IPS-NIHi11 (cell line): Measurements from ENCODE around the gene FBF1.

ENCODE experiments used
- DNase-seq: peaks from one replicate; pipeline ENCODE4 v3.0.0; 2012; ENCODE audit warnings: mixed read lengths, low spot score

The FBF1 gene

GRCh38 chr17:75917141-75917916 is 23.5 kb downstream of the FBF1 start:
- DNase-seq, result no peak

GRCh38 chr17:75915268-75915667 is 25.6 kb downstream of the FBF1 start:
- DNase-seq, result no peak

- DNase-seq, result peak; percentile 52
These were observed 26.1 kb downstream of the FBF1 start for GRCh38 chr17:75914643-75915267.

GRCh38 chr17:75913537-75914210 is 27.2 kb downstream of the FBF1 start:
- DNase-seq, result no peak

GRCh38 chr17:75910699-75911098 is 30.1 kb downstream of the FBF1 start:
- DNase-seq, result no peak

GRCh38 chr17:75909812-75910274 is 31.0 kb downstream of the FBF1 start:
- no peak for DNase-seq

GRCh38 chr17:75909051-75909811 is 31.6 kb downstream of the FBF1 start:
- DNase-seq, result no peak

GRCh38 chr17:75908201-75908600 is 32.6 kb downstream of the FBF1 start:
- no peak for DNase-seq

- no peak for DNase-seq
These were observed 34.5 kb downstream of the FBF1 start for GRCh38 chr17:75906143-75906884.

- DNase-seq, result peak; percentile 99
These were observed 35.9 kb downstream of the FBF1 start, which contains the start of gene MRPL38 for GRCh38 chr17:75904749-75905521. Gene MRPL38 (minus strand): TSS chr17:75904884. CDS start chr17:75904875, 9 bp downstream.

- DNase-seq, result no peak
These were observed 38.4 kb downstream of the FBF1 start for GRCh38 chr17:75902406-75902805.

GRCh38 chr17:75901727-75902126 is 39.1 kb downstream of the FBF1 start:
- DNase-seq, result no peak

- no peak for DNase-seq
These were observed 39.9 kb downstream of the FBF1 start for GRCh38 chr17:75900691-75901533.

- no peak for DNase-seq
These were observed 40.9 kb downstream of the FBF1 start for GRCh38 chr17:75899767-75900468.

- DNase-seq, result no peak
These were observed 41.5 kb downstream of the FBF1 start for GRCh38 chr17:75899353-75899752.

GRCh38 chr17:75898791-75899190 is 42.1 kb downstream of the FBF1 start:
- DNase-seq, result no peak

- no peak for DNase-seq
These were observed 42.8 kb downstream of the FBF1 start for GRCh38 chr17:75898065-75898464.

- DNase-seq, result no peak
These were observed 43.5 kb downstream of the FBF1 start for GRCh38 chr17:75897160-75898019.
